Hepatocyte (in vitro differentiated cells): ENCODE results near the gene GSTT2.

Experiments used
- CTCF ChIP-seq: fragments of 200-600 bp; sonication (generic); IDR thresholded peaks from 2 replicates; pipeline ENCODE4 v1.5.1; 2016; ENCODE audit warnings: antibody characterized with exemption, mild to moderate bottlenecking; ENCODE audit not compliant: poor library complexity
- EZH2 ChIP-seq: fragments of 200-600 bp; sonication (generic); IDR thresholded peaks from 2 replicates; pipeline ENCODE4 v1.6.1; 2016; ENCODE audit warnings: antibody characterized with exemption, mild to moderate bottlenecking, borderline replicate concordance
- EZH2phosphoT487 ChIP-seq: fragments of 200-600 bp; sonication (generic); IDR thresholded peaks from one replicate; pipeline ENCODE4 v1.6.1; 2018; ENCODE audit warnings: antibody characterized with exemption, mild to moderate bottlenecking, low read depth, moderate library complexity; ENCODE audit not compliant: unreplicated experiment, severe bottlenecking

GRCh38 chr22:24025475-24025874 lies 45.5 kb downstream of the GSTT2 start:
- TF ChIP-seq CTCF, result no peak
- no peak for TF ChIP-seq EZH2phosphoT487
- no peak for TF ChIP-seq EZH2
